ENCODE results near the gene ITPK1. TPM values are rescaled to one million over a fixed set of nuclear protein-coding genes. Genes with fewer than 3 reads are reported as not detected.

ITPK1 gene
- polyA plus RNA-seq, 2 of the 4 experiments (the other 2 are of a cell fraction): 46.2 to 47.0 TPM

- no peaks in the 10 kb centered on the region for H3K9me3 ChIP-seq
- ChIA-PET POLR2A (no interaction called here), CTCF (interaction anchor here (1.2 kb wide), 1 partner anchor 142 kb away, joined by 3 read pairs; no protein-coding TSS in a partner anchor)
- no peak for DNase-seq (ENCODE audit: low read depth in 1 of 2, low spot score in 1 of 2)
- no peak for FAIRE-seq
- WGBS (ENCODE audit: missing lambda C conversion rate): 82% methylated on average over 14 of the region's 14 CpGs
- TF ChIP-seq FOSL2 (IDR thresholded peaks at IDR 0.05) (no peak), FOSL2 (CRISPR knock-in tag; IDR thresholded peaks at IDR 0.05) (no peak), EHMT2 (IDR thresholded peaks at IDR 0.05; ENCODE audit: low read depth) (no peak), ATOH8 (CRISPR knock-in tag; IDR thresholded peaks at IDR 0.05; ENCODE audit: low read depth) (no peak), ESRRA (IDR thresholded peaks at IDR 0.05; ENCODE audit: borderline replicate concordance, low read length) (no peak), JUNB (IDR thresholded peaks at IDR 0.05) (no peak), PHF8 (IDR thresholded peaks at IDR 0.05; ENCODE audit: borderline replicate concordance, low read depth) (no peak), ELK1 (IDR thresholded peaks at IDR 0.05; ENCODE audit: low read depth, low read length) (no peak), USF2 (IDR thresholded peaks at IDR 0.05) (no peak), JUN (IDR thresholded peaks at IDR 0.05) (no peak), ZNF302 (CRISPR knock-in tag; IDR thresholded peaks at IDR 0.05) (no peak), SMC3 (IDR thresholded peaks at IDR 0.05) (no peak), MAX (IDR thresholded peaks at IDR 0.05) (no peak), RFX5 (IDR thresholded peaks at IDR 0.05) (no peak), RAD21 (conservative IDR thresholded peaks at IDR 0.05 in 1 of 2, IDR thresholded peaks at IDR 0.05 in 1 of 2) (no peak), MAZ (IDR thresholded peaks at IDR 0.05; ENCODE audit: borderline replicate concordance, low read depth, low read length) (no peak), HOXB5 (CRISPR knock-in tag; IDR thresholded peaks at IDR 0.05) (no peak), GATA3 (IDR thresholded peaks at IDR 0.05; ENCODE audit: borderline replicate concordance) (no peak), CHD4 (IDR thresholded peaks at IDR 0.05; ENCODE audit: borderline replicate concordance) (no peak), PBX3 (IDR thresholded peaks at IDR 0.05) (no peak)
- H3K27ac ChIP-seq: no peak overlapping the region
- no peak for ATAC-seq
- no peak overlapping the region for H3K4me3 ChIP-seq
- H3K4me2 ChIP-seq: no peak overlapping the region
- H3K4me1 ChIP-seq: no peaks in the 10 kb centered on the region
Measured at GRCh38 chr14:92997343-92998061, 118.2 kb downstream of the ITPK1 start.

- ChIA-PET POLR2A (no interaction called here), CTCF (interaction anchor here (0.7 to 1.5 kb wide), 4 partner anchors 9 to 118 kb away, joined by 3 to 4 read pairs (median 3); no protein-coding TSS in a partner anchor)
- H3K27ac ChIP-seq: no peak overlapping the region
- H3K9me3 ChIP-seq: no peaks in the 10 kb centered on the region
- no peak overlapping the region for H3K4me3 ChIP-seq
- H3K4me2 ChIP-seq: no peak overlapping the region
- ATAC-seq (no peak), DNase-seq (ENCODE audit: low read depth in 1 of 2, low spot score in 1 of 2) (no peak), FAIRE-seq (no peak)
- WGBS (ENCODE audit: missing lambda C conversion rate): 85% methylated on average over 9 of the region's 9 CpGs
- no peak for TF ChIP-seq HES2 (IDR thresholded peaks at IDR 0.05)
- H3K4me1 ChIP-seq: no peaks in the 10 kb centered on the region
Measured at GRCh38 chr14:92995620-92996019, 120.1 kb downstream of the ITPK1 start.
